SH-SY5Y (cell line): ENCODE measurements around the gene HSP90AB1.

ENCODE experiments used
- GATA2 ChIP-seq: IDR thresholded peaks from 2 replicates; pipeline ENCODE4 v1.6.1; 2011; ENCODE audit warnings: mild to moderate bottlenecking, low read depth, low read length
- GATA3 ChIP-seq: IDR thresholded peaks from 2 replicates; pipeline ENCODE4 v1.6.1; 2011; ENCODE audit warnings: low read depth, mild to moderate bottlenecking, low read length, moderate library complexity

GRCh38 chr6:44233567-44234100 lies 13.3 kb upstream of the HSP90AB1 start:
- no peak for TF ChIP-seq GATA2
- no peak for TF ChIP-seq GATA3
